GM19351 (cell line): Measurements from ENCODE around the gene CMC1.

Experiments
- ATAC-seq: cut with Tn5 transposase; IDR thresholded peaks from one replicate; pipeline ENCODE4 v1.9.1; 2021; ENCODE audit warnings: mild to moderate bottlenecking, moderate library complexity; ENCODE audit not compliant: unreplicated experiment

The CMC1 gene

DNA sequence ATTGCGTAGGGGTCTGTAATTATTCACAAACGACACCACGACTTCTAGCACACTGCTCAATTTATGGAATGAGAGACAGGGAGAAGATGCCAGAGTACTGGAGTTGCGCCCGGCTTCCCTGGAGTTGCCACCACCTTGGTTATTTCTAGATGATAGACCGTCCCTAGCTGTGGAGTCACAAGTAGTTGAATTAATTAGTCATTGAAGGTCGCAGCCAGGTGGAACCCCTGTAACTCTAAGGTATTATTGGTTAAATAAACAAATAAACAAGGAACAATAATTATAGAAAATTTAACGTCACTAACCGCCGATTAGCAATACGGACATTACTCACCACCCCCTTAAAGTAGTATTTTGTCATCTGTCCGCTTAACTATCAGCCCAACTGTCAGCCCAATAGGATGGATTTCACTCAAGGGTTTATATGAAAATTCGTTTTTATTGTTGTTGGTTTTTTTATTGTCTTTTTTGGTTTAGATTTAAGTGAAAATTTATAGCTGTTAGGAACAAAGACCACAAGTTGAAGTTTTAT is 108.1 kb downstream of the CMC1 start:
- no peak for ATAC-seq
